Umbilical cord (tissue), 2 donors: ENCODE results near the gene ADCYAP1. TPM values are rescaled to one million over a fixed set of nuclear protein-coding genes. Genes with fewer than 3 reads are reported as not detected.

ENCODE experiments used
- DNase-seq: peaks from one replicate; pipeline ENCODE4 v3.0.0-alpha.2; 2015; ENCODE audit warnings: low spot score
- total RNA-seq: library from RNA; depleted of rRNA; stranded (reverse); fragments of >200 nt; gene quantifications from one replicate; pipeline ENCODE4 v1.2.3, GENCODE V29; 2014; ENCODE audit warnings: low replicate concordance; ENCODE audit not compliant: insufficient read depth

Gene ADCYAP1
- total RNA-seq, 1 donor from 2014 or later: 2.9 TPM

DNA sequence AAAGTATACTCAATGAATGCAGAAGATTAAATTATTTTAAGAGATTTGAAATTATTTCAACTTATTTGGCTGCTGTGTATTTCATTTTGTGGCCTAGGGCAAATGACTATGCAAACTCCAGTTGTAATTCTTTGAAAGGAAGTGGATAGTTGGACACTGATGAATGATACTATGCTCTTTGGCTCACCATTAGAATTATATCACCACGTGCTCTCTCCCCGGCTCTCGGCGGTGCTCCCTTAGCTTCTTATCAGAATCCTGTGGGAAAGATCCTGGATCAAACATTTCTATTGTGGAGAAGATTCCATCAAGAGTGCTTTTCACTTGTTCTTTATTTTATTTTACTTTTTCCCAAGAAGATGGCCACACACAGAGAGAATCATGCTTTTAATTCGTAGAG lies 55.2 kb downstream of the ADCYAP1 start:
- no peak for DNase-seq

Other genes with a start within 250 kb of the ADCYAP1 start
- gene TYMS, start 247.2 kb upstream of the ADCYAP1 start, total RNA-seq: 6.0 TPM
- 45.5 TPM for gene ENOSF1, start 192.2 kb upstream of the ADCYAP1 start, total RNA-seq
- 86.2 TPM for gene YES1, start 92.6 kb upstream of the ADCYAP1 start, total RNA-seq